HepG2 (cell line): ENCODE measurements around the gene AFF2. TPM values are rescaled to one million over a fixed set of nuclear protein-coding genes. Genes with fewer than 3 reads are reported as not detected.

ENCODE experiments used
- ATAC-seq: fragments of 200-7000 bp; cut with Tn5 transposase; 3 replicates; pipeline ENCODE4 v1.9.1; 2020; ENCODE audit warnings: mild to moderate bottlenecking, moderate library complexity
- BruUV-seq: library from RNA; stranded (reverse); fragments of 400-500 nt; replicated peaks from 2 replicates; lab custom pipeline; 2021; lab: Mats Ljungman, UMichigan
- CTCF ChIA-PET: fragments of 300-600 bp; formaldehyde crosslinking; extraction: SDS; loops from one replicate; lab custom pipeline; 2021; ENCODE audit warnings: low total read pairs, inconsistent platforms, low intra/inter-chr PET ratio; lab: Yijun Ruan, JAX
- POLR2A ChIA-PET: fragments of 350-600 bp; sonication (Branson Sonifier 250); formaldehyde crosslinking; loops from one replicate; lab custom pipeline; 2020; ENCODE audit warnings: antibody characterized with exemption, inconsistent platforms; lab: Yijun Ruan, JAX
- DNase-seq: peaks from one replicate; pipeline ENCODE4 v3.0.0-alpha.2; 2015; ENCODE audit warnings: low spot score
- FAIRE-seq: peaks from 3 replicates; lab custom pipeline; 2011; peaks lifted over from hg19 to GRCh38; lab: Jason Lieb, UNC
- H2AFZ ChIP-seq: one replicate; pipeline ENCODE4 v1.6.1; 2011; ENCODE audit warnings: low read length, inconsistent platforms
- H3K27ac ChIP-seq: fragments of 300-600 bp; 3 replicates; pipeline ENCODE4 v1.8.0; 2011; ENCODE audit warnings: mixed run types, mild to moderate bottlenecking, mixed read lengths, low read length, inconsistent platforms; ENCODE audit not compliant: insufficient read depth; ENCODE audit errors: extremely low read length
- H3K27me3 ChIP-seq, 2 experiments: fragments of 200-600 bp in 1 of 2; 2 replicates in 1 of 2; 3 replicates in 1 of 2; pipeline versions ENCODE4 v1.6.0 to v1.8.0; 2011; ENCODE audit warnings: low read length in 2 of 2, mild to moderate bottlenecking in 2 of 2, moderate library complexity in 2 of 2, inconsistent platforms in 1 of 2; ENCODE audit not compliant: insufficient read depth in 2 of 2, control insufficient read depth in 1 of 2
- H3K36me3 ChIP-seq, 2 experiments: fragments of 200-600 bp in 1 of 2; replicated peaks in 1 of 2; 2 replicates in 1 of 2; 3 replicates in 1 of 2; pipeline versions ENCODE4 v1.5.1 to v1.8.0; 2011; ENCODE audit warnings: low read length in 2 of 2, inconsistent platforms in 1 of 2; ENCODE audit not compliant: insufficient read depth in 2 of 2, control insufficient read depth in 1 of 2
- H3K4me1 ChIP-seq: 2 replicates; pipeline ENCODE4 v1.5.1; 2012; ENCODE audit warnings: low read length, inconsistent platforms; ENCODE audit not compliant: insufficient read depth
- H3K4me2 ChIP-seq: 2 replicates; pipeline ENCODE4 v1.6.0; 2011; ENCODE audit warnings: low read depth, low read length, inconsistent platforms
- H3K4me3 ChIP-seq, 3 experiments: fragments of 200-600 bp in 1 of 3; sonication (generic), shearing (Covaris generic) in 1 of 3; replicated peaks in 1 of 3; 2 replicates each; pipeline ENCODE4 v1.5.1; 2011 to 2016; ENCODE audit warnings: low read length in 3 of 3, inconsistent platforms in 2 of 3, low read depth in 2 of 3, mild to moderate bottlenecking in 2 of 3, control low read depth in 1 of 3, mixed read lengths in 1 of 3; ENCODE audit not compliant: insufficient read depth in 1 of 3
- H3K79me2 ChIP-seq: one replicate; pipeline ENCODE4 v1.6.1; 2011; ENCODE audit warnings: low read length, inconsistent platforms; ENCODE audit not compliant: insufficient read depth
- H3K9ac ChIP-seq: 2 replicates; pipeline ENCODE4 v1.6.0; 2011; ENCODE audit warnings: mild to moderate bottlenecking, low read depth, low read length, inconsistent platforms; ENCODE audit not compliant: insufficient read depth
- H3K9me3 ChIP-seq: 2 replicates; pipeline ENCODE4 v1.5.1; 2012; ENCODE audit warnings: mild to moderate bottlenecking, low read length
- H4K20me1 ChIP-seq: 2 replicates; pipeline ENCODE4 v1.6.0; 2011; ENCODE audit warnings: inconsistent platforms, mild to moderate bottlenecking, low read length, moderate library complexity; ENCODE audit not compliant: insufficient read depth
- AKNA ChIP-seq: sonication (generic); formaldehyde crosslinking; IDR thresholded peaks from 2 replicates; pipeline ENCODE4 v1.4.0; 2020; ENCODE audit warnings: missing genetic modification reagents, borderline replicate concordance
- KLF6 ChIP-seq: IDR thresholded peaks from 2 replicates; pipeline ENCODE4 v1.8.0; 2016; ENCODE audit warnings: missing biosample characterization, missing genetic modification reagents
- MAZ ChIP-seq, 2 experiments: sonication (generic) in 1 of 2; formaldehyde crosslinking in 1 of 2; IDR thresholded peaks; 2 replicates each; pipeline versions ENCODE4 v1.5.0 to v1.6.1; 2012 to 2020; ENCODE audit warnings: low read depth in 2 of 2, mild to moderate bottlenecking in 2 of 2, borderline replicate concordance in 1 of 2, improper control_type of control experiment in 1 of 2, low read length in 1 of 2, missing genetic modification reagents in 1 of 2, moderate library complexity in 1 of 2
- MEIS2 ChIP-seq: sonication (generic); formaldehyde crosslinking; IDR thresholded peaks from 2 replicates; pipeline ENCODE4 v1.9.0; 2021; ENCODE audit warnings: mild to moderate bottlenecking, missing genetic modification reagents
- NCOR1 ChIP-seq: fragments of 200-600 bp; sonication (generic); IDR thresholded peaks from 2 replicates; pipeline ENCODE4 v1.7.0; 2017; ENCODE audit warnings: antibody characterized with exemption, low read length, borderline replicate concordance
- SAFB2 ChIP-seq: sonication (generic); formaldehyde crosslinking; IDR thresholded peaks from 2 replicates; pipeline ENCODE4 v1.5.1; 2020; ENCODE audit warnings: missing genetic modification reagents, low read depth, mild to moderate bottlenecking, borderline replicate concordance
- ZBTB1 ChIP-seq: sonication (generic); formaldehyde crosslinking; IDR thresholded peaks from 2 replicates; pipeline ENCODE4 v1.4.0; 2020; ENCODE audit warnings: missing genetic modification reagents, borderline replicate concordance
- ZNF484 ChIP-seq: sonication (generic); formaldehyde crosslinking; IDR thresholded peaks from 2 replicates; pipeline ENCODE4 v1.5.1; 2020; ENCODE audit warnings: mild to moderate bottlenecking, low read depth, missing genetic modification reagents, borderline replicate concordance
- WGBS: methylation state at CpG from one replicate; pipeline ENCODE4 v1.1.6; 2017; ENCODE audit warnings: low lambda C conversion rate; 5-methylcytosine and 5-hydroxymethylcytosine counted together
- in situ Hi-C: cut with HindIII; loops from 2 replicates; pipeline ENCODE4 v1.10.0; 2017; ENCODE audit warnings: low pct_unique_long_range_greater_than_20kb; ENCODE audit not compliant: extremely low pct_ligation_motif_present
- intact Hi-C: fragments of 100-400 bp; cut with micrococcal nuclease; formaldehyde crosslinking; loops from one replicate; pipeline ENCODE4 v1.10.0; 2022; ENCODE audit not compliant: unreplicated experiment
- polyA plus RNA-seq, 8 experiments: library from polyadenylated mRNA; depleted of rRNA in 3 of 8; stranded (reverse) in 7 of 8; unstranded in 1 of 8; fragments of >200 nt; fragmentation: Illumina TruSeq in 4 of 8; extraction: Trizol in 4 of 8; gene quantifications; 2 replicates each; pipeline versions ENCODE4 v1.2.1 to v1.2.3, GENCODE V29; 2011 to 2016; ENCODE audit warnings: low read depth in 4 of 8, missing spikeins in 1 of 8, mixed read lengths in 1 of 8; ENCODE audit not compliant: insufficient read depth in 1 of 8
- total RNA-seq, 5 experiments: library from RNA; depleted of rRNA; stranded (reverse); fragments of >200 nt; fragmentation: Illumina TruSeq; extraction: Trizol; gene quantifications; 2 replicates each; pipeline ENCODE4 v1.2.3, GENCODE V29; 2016; ENCODE audit warnings: low read depth in 1 of 5

The AFF2 gene
- total and polyA plus RNA-seq, 2 of the 13 experiments (the other 11 are each of a cell fraction or from before 2014, with no cell fraction given), result not detected

- BruUV-seq, result no TSS peak
- H3K79me2 ChIP-seq, result no peaks in the 10 kb centered on the region
- WGBS, result 0% methylated on average over 1 of the region's 3 CpGs
Observed at GRCh38 chrX:148929686-148930085, 429.3 kb downstream of the AFF2 start.

More at GRCh38 chrX:148929686-148930085, 429.3 kb downstream of the AFF2 start:
- in situ Hi-C loops, result no loop called here
- no peaks in the 10 kb centered on the region for H3K27me3 ChIP-seq
- no peak for FAIRE-seq
- H3K4me2 ChIP-seq, result no peak overlapping the region
- CTCF ChIA-PET, result no interaction called here
- TF ChIP-seq KLF6 (CRISPR knock-in tag), result no peak
- no peak for TF ChIP-seq SAFB2 (CRISPR knock-in tag)
- no peak for TF ChIP-seq AKNA (CRISPR knock-in tag)
- TF ChIP-seq MAZ (IDR thresholded peaks at IDR 0.05; ENCODE audit: borderline replicate concordance, low read depth, low read length), result no peak
- TF ChIP-seq MAZ (CRISPR knock-in tag; IDR thresholded peaks at IDR 0.05; ENCODE audit: low read depth), result no peak
- TF ChIP-seq ZBTB1 (CRISPR knock-in tag), result no peak
- TF ChIP-seq ZNF484, result no peak
- TF ChIP-seq NCOR1, result no peak
- TF ChIP-seq MEIS2, result no peak
- TF ChIP-seq, all 625 proteins: peak for 0
- ATAC-seq (no peak), DNase-seq (no peak)
- no peak overlapping the region for H3K9ac ChIP-seq
- H4K20me1 ChIP-seq, result no peaks in the 10 kb centered on the region
- H3K27ac ChIP-seq, result no peak overlapping the region
- POLR2A ChIA-PET, result no interaction called here
- H3K36me3 ChIP-seq, result no peaks in the 10 kb centered on the region
- H3K9me3 ChIP-seq, result no peaks in the 10 kb centered on the region
- intact Hi-C loops, result no loop called here
- H3K4me3 ChIP-seq, result no peak overlapping the region
- no peaks in the 10 kb centered on the region for H3K4me1 ChIP-seq
- no peak overlapping the region for H2AFZ ChIP-seq
